T47D (cell line): ENCODE measurements around the gene ZFP90.

Experiments used
- DNase-seq, 2 experiments: peaks; one replicate each; pipeline versions ENCODE4 v3.0.0 to v3.0.0-alpha.2; 2011 to 2012; ENCODE audit warnings: low read depth in 1 of 2, low spot score in 1 of 2
- JUND ChIP-seq: IDR thresholded peaks from 2 replicates; pipeline ENCODE4 v1.6.1; 2012; ENCODE audit warnings: low read depth
- in situ Hi-C: cut with HindIII; loops from 2 replicates; pipeline ENCODE4 v1.10.0; 2016; ENCODE audit warnings: low sequenced_read_pairs, low pct_unique_long_range_greater_than_20kb

The ZFP90 gene

DNA sequence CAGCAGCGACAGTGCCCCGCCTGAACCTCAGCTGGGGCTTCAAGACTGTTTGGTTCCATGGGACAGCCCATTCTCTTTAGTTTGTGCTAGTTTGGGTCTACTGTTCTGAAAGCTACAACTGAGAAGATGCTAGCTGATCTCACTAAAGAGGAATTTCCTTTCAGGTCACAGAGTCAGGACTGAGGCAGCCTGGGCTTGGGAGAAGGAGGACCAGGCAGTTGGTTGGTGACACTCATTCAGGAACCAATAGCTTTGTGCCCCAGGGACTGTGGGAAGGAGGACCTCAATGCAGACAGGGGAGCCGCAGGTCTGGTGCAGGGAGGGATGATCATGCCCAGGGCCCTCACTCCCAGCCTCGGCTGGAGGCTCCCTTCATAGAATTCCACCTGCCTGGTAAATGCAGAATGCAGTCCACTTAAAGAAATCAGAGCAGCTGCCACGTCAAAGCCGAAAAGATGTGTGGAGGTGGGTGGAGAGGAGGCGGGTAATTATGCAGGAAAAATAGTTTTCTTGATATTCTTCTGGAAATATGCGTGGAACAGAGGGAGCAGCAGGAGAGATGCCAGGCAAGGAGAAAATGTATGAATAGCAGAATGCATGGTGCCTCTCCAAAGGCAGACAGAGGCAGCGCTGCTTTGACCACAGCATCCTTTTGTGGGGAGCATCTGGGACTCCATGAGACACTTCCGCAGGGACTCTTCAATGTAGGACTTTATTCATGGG is 32.6 kb upstream of the ZFP90 start:
- TF ChIP-seq JUND: no peak
- no peak for DNase-seq
- in situ Hi-C loops: no loop called here

DNA sequence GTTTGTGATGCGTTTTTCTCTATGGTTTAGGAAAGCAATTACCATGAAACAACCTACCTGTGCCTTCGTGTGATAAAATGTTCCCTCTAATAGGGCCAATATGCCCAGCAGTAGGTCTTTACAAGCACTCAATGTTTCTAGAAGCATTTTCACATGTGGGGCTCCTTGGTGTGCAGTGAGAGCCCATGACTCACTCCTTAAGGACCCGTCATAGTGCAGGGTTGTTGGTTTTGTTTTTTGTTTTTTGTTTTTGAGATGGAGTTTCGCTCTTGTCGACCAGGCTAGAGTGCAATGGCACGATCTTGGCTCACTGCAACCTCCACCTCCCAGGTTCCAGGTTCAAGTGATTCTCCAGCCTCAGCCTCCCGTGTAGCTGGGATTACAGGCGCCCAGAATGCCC is 31.1 kb upstream of the ZFP90 start:
- in situ Hi-C loops: no loop called here
- no peak for DNase-seq

DNA sequence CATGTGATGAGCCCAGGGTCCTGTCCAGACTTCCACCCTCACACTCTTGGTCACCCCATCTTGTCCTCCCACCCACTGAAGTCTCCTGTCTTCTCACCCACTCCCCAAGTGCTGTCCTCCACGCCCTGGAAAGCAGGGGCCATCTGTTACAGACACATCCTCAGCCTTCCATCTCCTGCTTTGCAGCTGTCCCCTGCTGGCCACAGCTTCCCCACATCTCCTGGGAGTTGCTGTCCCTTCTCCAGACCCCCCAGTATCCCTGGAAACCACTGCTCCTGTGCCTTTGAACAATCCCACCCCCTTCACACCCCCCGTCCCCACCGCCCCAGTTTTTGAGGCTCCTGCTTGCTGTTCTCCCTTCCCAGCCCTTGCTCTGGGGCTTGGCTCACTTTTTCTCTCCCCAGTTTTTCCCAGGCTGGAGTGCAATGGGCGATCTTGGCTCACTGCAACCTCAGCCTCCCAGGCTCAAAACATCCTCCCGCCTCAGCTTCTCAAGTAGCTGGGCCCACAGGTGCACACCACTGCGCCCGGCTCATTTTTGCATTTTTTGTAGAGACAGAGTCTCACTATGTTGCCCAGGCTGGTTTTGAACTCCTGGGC is 30.4 kb upstream of the ZFP90 start:
- TF ChIP-seq JUND: no peak
- in situ Hi-C loops: no loop called here
- DNase-seq: no peak

More for the DNA sequence above, 31.1 kb upstream of the ZFP90 start:
- no peak for TF ChIP-seq JUND

DNA sequence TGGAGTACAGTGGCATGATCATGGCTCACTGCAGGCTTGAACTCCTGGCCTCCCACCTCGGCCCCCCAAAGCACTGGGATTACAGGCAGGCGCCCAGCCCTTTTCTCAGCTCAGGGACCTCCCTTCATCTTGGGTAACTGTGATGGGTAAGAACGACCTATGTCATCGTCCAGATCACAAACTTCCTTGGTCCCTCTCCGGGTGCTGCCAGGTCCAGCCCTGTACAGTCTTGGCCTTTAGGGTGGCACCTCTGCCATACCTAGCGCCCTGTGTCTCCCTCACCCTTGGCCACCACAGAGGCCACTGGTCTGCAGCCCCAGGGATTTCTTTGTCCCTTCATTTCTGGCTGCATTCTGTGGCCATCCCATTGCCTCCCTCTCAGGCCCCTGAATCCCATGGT is 29.7 kb upstream of the ZFP90 start:
- no peak for DNase-seq
- in situ Hi-C loops: no loop called here
- no peak for TF ChIP-seq JUND

DNA sequence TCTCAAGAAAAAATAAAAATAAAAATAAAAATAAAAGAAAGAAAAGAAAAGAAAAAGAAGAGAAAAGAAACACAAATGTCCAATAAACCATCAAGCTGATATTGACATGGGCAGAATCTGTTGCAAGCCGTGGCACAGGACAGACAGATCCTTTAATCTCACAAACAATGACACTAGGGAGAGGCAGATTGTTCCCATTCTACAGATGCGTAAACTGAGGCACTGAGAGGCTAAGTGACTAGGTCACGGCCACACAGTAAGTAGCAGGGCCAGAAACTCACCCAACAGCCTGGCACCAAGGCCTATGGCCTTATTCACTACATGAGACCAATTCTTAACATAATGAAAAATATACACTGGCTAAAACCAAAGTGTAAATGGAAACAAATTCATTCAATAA is 28.3 kb upstream of the ZFP90 start:
- in situ Hi-C loops: no loop called here
- no peak for DNase-seq
- no peak for TF ChIP-seq JUND

DNA sequence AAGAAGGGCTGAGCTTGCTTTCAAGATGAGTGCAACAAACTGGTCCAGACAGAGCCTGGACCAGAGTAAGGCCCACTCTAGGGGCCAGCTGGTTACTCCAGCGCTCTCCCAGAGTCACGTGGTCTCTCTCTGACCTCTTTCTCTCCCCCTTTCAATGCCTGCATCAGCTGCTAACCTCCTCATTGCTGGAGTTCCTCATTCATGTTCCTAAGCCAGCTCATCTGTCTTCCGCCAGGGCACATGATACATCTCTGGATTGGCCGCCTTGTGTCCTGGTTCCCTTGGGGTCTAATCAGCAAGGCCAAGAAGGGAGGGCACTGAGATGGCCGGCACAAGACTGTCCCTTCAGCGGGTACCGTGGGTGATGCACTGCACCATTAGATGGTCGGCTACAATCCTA is 26.9 kb upstream of the ZFP90 start:
- no peak for DNase-seq
- TF ChIP-seq JUND: no peak
- in situ Hi-C loops: no loop called here

DNA sequence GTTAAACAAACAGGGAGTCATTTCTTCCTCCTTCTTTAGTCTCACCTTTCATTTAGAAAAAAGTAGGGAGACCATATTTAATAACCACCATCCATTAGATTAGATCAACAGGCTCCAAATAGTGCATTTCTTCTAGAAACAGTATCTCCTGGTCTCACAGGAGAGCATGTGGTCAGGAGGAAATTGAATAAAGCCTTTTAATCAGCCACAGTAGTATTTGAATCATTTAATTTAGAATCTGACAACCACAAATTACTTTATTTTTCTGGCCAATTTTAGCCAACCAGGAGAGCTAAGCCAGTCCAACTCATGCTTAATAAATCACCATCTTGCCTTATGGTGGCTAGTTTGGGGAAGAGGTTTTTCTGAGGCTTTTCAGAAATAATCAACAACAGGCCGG is 26.3 kb upstream of the ZFP90 start:
- no peak for DNase-seq
- no peak for TF ChIP-seq JUND
- in situ Hi-C loops: no loop called here

DNA sequence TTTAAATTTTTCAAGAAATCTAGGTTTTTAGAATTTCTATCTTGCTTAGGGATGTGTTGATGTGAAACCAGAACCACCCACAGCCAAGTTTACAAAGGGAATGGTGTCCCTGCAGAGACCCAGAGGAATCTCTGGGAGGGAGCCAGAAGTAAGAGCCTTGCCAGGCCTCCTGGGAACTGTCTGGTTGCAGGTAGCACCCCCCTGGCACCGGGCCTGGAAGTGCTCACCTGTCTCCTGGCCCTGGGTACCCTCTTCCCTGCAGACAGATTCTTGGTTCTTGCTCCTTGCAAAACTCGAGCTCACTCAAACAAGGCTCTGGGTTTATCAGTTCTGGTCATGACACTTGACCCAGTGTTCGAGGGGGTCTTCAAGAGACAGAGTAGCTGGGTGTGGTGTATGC is 24.6 kb upstream of the ZFP90 start:
- no peak for TF ChIP-seq JUND
- in situ Hi-C loops: no loop called here
- no peak for DNase-seq

DNA sequence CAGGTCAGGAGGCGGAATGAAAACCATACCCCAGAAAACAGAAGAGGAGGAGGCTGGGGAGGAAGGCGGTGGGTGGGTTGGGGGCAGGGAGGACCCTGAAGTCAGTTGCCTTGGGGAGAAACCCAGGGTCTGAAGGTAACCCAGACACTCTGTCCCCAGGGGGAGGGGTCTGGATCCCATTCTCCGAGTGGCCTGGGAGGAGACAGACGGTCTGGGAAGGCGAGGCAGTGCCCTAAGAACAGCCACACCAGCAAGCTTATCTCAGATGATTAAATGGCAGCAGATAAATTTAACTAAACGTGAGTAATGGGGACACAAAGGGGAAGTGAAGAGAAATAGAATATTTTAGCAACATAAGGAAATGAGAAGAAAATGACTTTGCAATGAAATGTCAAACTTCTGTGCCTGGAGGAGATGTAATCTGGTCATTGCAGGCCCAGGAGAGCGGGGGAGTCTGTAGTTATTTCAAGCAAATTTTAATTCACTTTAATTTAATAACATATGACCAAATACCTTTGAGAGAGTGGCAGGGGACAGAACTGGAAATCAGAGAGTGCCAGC is 21.4 kb upstream of the ZFP90 start:
- in situ Hi-C loops: no loop called here
- TF ChIP-seq JUND: no peak
- no peak for DNase-seq

DNA sequence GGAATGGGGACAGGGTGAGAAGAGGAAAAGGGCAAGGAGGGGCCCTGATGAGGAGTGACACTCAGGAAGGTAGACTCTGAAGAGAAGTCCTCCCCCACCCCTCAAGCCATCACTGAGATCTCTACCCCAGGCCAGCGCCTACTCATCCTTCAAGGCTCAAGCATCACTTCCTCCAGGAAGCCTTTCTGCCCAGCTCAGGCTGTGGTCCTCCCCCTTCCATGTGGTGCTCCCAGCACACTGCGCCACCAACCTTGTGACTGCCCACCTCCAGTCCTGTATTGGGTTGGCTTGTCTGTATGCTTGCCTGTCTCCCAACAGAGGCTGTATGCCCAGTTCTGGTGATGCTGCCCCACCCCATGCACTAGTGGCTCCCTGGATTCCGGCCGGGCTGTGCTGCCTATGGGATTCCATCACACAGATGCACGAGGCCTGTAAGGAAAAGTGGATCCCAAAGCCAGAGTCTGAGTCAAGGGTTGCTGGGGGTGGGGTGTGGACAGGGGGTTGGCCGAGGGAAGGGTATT is 19.8 kb upstream of the ZFP90 start:
- in situ Hi-C loops: no loop called here
- no peak for TF ChIP-seq JUND

DNA sequence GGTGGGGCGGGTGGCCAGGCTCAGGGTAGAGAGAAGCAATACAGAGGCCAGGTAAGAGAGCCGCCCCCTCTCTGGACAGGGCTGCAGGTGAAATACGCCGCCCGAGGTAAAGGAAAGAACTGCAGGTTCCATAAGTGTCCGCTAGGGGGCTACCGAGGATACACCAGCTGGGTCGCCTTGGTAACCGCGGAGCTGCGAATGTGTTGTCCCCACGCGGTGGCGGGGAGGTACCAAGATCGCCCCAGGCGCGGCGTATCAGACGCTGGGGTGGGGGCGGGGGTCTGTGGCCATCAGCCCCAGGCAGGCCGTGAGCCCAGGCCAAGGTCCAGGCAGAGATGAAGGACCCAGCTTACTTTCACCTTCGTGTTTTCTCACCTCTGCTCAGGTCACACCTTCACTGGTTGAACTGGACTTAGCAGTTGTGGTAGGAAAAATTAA is 18.4 kb upstream of the ZFP90 start:
- in situ Hi-C loops: no loop called here
- DNase-seq: peak; percentile 92
- no peak for TF ChIP-seq JUND

More for the DNA sequence above, 19.8 kb upstream of the ZFP90 start:
- no peak for DNase-seq

DNA sequence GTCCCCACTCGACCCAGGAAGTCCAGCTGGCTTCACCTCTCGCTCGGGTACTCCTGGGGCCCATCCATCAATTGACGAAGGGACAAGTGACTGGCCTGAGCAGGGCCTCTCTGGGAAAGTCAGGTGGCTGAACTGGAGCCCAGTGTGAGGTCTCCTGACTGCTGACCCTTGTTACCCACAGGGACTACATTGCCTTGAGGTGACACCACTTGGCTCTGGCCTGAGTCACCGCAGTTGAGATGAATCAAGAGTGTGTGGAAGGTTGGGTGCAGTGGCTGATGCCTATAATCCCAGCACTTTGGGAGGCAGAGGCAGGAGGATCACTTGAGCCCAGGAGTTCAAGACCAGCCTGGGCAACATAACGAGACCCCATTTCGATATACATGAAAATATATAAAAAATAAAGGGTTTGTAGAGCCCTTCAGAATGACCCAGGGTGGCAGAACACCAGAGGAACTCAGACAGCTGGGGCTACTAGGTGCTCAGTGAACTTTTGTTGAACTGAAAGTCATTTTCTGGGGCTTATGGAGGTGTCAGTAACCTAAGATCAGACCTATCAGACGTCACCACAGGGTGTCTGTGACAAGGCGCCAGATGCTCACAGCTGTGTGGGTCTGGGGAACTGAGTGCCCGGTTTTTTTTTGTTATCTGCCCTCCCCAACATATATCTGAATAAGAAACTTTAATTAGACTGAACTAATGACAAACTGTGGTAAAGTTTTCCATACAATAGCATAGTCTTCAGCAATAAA is 14.8 kb upstream of the ZFP90 start:
- no peak for DNase-seq
- in situ Hi-C loops: no loop called here
- TF ChIP-seq JUND: no peak
